ENCODE data around the gene MAK. TPM values are rescaled to one million over a fixed set of nuclear protein-coding genes. Genes with fewer than 3 reads are reported as not detected.

The MAK gene
- polyA plus RNA-seq, 1 donor (not counting 4 experiments of a cell fraction or from before 2014, with no cell fraction given) = not detected

DNA sequence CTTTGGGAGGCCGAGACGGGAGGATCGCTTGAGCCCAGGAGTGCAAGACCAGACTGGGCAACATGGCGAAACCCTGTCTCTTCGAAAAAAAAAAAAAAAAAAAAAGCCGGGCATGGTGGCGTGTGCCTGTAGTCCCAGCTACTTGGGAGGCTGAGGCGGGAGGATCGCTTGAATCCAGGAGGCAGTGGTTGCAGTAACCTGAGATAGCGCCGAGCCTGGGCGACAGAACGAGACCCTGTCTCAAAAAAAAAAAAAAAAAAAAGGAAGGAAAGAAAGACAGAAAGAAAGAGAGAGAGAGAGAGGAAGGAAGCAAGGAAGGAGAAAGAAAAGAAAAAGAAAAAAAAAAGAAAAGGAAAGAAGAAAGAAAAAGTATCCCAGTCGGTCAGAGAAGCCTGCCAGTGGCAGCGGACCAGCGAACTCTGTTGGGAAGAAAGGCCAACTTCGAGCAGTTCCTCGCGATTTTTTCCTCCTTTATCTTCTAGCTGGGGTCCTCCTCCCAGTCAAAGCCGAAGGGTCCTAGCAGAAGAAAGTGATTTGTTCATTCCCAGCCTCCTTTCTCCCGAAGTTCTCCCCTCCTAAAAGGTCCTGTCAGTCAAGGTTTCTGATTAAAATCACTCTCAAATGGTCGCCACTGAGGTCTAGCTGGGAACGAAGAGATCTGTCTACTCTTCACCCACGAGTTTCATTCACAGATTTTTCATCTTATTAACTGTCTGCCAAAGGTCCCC, 46.1 kb upstream of the MAK start:
- dilution Hi-C loops (cut with MboI; ENCODE audit: extremely low pct_ligation_motif_present, low sequenced_read_pairs) = no loop called here
- Histone ChIP-seq H3K9me3 (ENCODE audit: control insufficient read depth, low read depth, low read length) (no peaks in the 10 kb centered on the region), H4K20me1 (ENCODE audit: control insufficient read depth, extremely low read depth, insufficient read depth, low read length) (no peaks in the 10 kb centered on the region), H3K4me3 (ENCODE audit: control insufficient read depth in 2 of 3, extremely low read depth in 1 of 3, insufficient read depth in 2 of 3, low read depth in 1 of 3, low read length in 3 of 3) (no peak overlapping the region), H3K36me3 (ENCODE audit: control insufficient read depth in 2 of 2, extremely low read depth in 1 of 2, insufficient read depth in 2 of 2, low read length in 2 of 2) (no peaks in the 10 kb centered on the region), H3K27ac (ENCODE audit: control insufficient read depth, insufficient read depth, low read length) (no peak overlapping the region), H3K79me2 (ENCODE audit: control insufficient read depth, insufficient read depth, low read length) (no peaks in the 10 kb centered on the region), H3K9me1 (ENCODE audit: control insufficient read depth, extremely low read depth, insufficient read depth, low read length) (no peaks in the 10 kb centered on the region), H2AFZ (ENCODE audit: control insufficient read depth, low read length) (no peak overlapping the region), H3K4me1 (ENCODE audit: control insufficient read depth, extremely low read depth, insufficient read depth, low read length) (no peaks in the 10 kb centered on the region), H3K4me2 (ENCODE audit: control insufficient read depth, extremely low read depth, insufficient read depth, low read depth, low read length) (peak overlapping the region; percentile 19), H3K9ac (ENCODE audit: control insufficient read depth, extremely low read depth, insufficient read depth, low read length) (no peak overlapping the region), H3K27me3 (ENCODE audit: control insufficient read depth, extremely low read depth, insufficient read depth, low read length) (peaks cover 33% of the 10 kb centered on the region)
- no peak for FAIRE-seq
- peak; percentile 22 for TF ChIP-seq EZH2 (IDR thresholded peaks at IDR 0.05; ENCODE audit: low read length)
- TF ChIP-seq, protein P1, sequence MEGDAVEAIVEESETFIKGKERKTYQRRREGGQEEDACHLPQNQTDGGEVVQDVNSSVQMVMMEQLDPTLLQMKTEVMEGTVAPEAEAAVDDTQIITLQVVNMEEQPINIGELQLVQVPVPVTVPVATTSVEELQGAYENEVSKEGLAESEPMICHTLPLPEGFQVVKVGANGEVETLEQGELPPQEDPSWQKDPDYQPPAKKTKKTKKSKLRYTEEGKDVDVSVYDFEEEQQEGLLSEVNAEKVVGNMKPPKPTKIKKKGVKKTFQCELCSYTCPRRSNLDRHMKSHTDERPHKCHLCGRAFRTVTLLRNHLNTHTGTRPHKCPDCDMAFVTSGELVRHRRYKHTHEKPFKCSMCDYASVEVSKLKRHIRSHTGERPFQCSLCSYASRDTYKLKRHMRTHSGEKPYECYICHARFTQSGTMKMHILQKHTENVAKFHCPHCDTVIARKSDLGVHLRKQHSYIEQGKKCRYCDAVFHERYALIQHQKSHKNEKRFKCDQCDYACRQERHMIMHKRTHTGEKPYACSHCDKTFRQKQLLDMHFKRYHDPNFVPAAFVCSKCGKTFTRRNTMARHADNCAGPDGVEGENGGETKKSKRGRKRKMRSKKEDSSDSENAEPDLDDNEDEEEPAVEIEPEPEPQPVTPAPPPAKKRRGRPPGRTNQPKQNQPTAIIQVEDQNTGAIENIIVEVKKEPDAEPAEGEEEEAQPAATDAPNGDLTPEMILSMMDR (optimal IDR thresholded peaks at IDR 0.05 in 1 of 3, IDR thresholded peaks at IDR 0.05 in 1 of 3, conservative IDR thresholded peaks at IDR 0.05 in 1 of 3; ENCODE audit: extremely low read depth in 1 of 3, insufficient read depth in 2 of 3, low read length in 3 of 3) = no peak
- DNase-seq (ENCODE audit: low read depth, low spot score) = no peak

DNA sequence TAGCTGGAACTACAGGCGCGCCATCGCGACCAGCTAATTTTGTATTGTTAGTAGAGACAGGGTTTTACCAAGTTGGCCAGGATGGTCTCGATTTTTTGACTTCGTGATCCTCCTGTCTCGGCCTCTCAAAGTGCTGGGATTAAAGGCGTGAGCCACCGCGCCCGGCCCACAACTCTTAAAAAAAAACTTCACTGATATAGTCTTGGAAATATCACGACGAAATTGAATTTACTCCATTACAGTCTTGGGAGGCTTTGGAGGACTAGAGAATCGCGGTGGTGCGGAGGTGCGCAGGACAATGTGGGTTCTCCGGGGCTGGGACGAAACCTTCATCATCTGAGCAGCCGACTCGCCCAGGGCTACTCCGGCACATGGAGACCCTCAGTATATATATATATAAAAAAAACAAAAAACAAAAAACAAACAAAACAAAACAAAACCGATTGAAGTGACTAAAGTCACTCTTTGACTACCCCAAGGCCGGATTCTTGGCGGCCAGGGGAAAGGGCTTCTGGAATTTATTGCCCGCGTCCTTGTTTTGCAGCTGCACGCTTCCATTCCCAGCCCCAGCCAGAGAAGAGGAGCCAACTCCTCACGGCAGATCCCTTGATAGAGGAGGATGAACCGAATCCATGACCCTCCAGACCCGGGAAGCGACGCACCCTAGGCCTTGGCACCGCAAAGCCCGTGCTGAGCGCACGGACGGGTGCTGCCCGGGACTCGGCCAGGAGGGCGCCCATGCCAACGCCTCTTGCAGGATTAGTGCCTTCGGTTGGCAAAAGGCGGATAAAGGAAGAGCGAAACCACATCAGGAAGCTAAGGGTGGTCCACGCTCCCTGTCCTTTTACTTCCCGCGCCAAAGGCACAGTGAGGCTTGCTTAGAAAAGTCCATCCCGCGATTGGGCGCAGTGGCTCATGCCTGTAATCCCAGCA, 45.2 kb upstream of the MAK start:
- no peak for DNase-seq (ENCODE audit: low read depth, low spot score)
- Histone ChIP-seq H3K9me1 (ENCODE audit: control insufficient read depth, extremely low read depth, insufficient read depth, low read length) (no peaks in the 10 kb centered on the region), H3K4me1 (ENCODE audit: control insufficient read depth, extremely low read depth, insufficient read depth, low read length) (no peaks in the 10 kb centered on the region), H3K27me3 (ENCODE audit: control insufficient read depth, extremely low read depth, insufficient read depth, low read length) (peaks cover 33% of the 10 kb centered on the region), H2AFZ (ENCODE audit: control insufficient read depth, low read length) (no peak overlapping the region), H3K79me2 (ENCODE audit: control insufficient read depth, insufficient read depth, low read length) (no peaks in the 10 kb centered on the region), H3K9ac (ENCODE audit: control insufficient read depth, extremely low read depth, insufficient read depth, low read length) (no peak overlapping the region), H3K27ac (ENCODE audit: control insufficient read depth, insufficient read depth, low read length) (no peak overlapping the region), H3K4me2 (ENCODE audit: control insufficient read depth, extremely low read depth, insufficient read depth, low read depth, low read length) (peak overlapping the region; percentile 22), H3K9me3 (ENCODE audit: control insufficient read depth, low read depth, low read length) (no peaks in the 10 kb centered on the region), H3K36me3 (ENCODE audit: control insufficient read depth in 2 of 2, extremely low read depth in 1 of 2, insufficient read depth in 2 of 2, low read length in 2 of 2) (no peaks in the 10 kb centered on the region), H4K20me1 (ENCODE audit: control insufficient read depth, extremely low read depth, insufficient read depth, low read length) (no peaks in the 10 kb centered on the region), H3K4me3 (ENCODE audit: control insufficient read depth in 2 of 3, extremely low read depth in 1 of 3, insufficient read depth in 2 of 3, low read depth in 1 of 3, low read length in 3 of 3) (no peak overlapping the region)
- FAIRE-seq = no peak
- TF ChIP-seq EZH2 (IDR thresholded peaks at IDR 0.05; ENCODE audit: low read length) = peak; percentile 44
- TF ChIP-seq, protein P1 (optimal IDR thresholded peaks at IDR 0.05 in 1 of 3, IDR thresholded peaks at IDR 0.05 in 1 of 3, conservative IDR thresholded peaks at IDR 0.05 in 1 of 3; ENCODE audit: extremely low read depth in 1 of 3, insufficient read depth in 2 of 3, low read length in 3 of 3) = no peak
- dilution Hi-C loops (cut with MboI; ENCODE audit: extremely low pct_ligation_motif_present, low sequenced_read_pairs) = no loop called here
